Lower lobe of right lung (tissue), 2 donors: ENCODE data around the gene CCDC107. TPM values are rescaled to one million over a fixed set of nuclear protein-coding genes. Genes with fewer than 3 reads are reported as not detected.
"Not testable (repeated sequence)": the region's sequence is repeated elsewhere in the genome, so short reads cannot be mapped to it uniquely, and the experiment has no call there.

Experiments used
- ATAC-seq, 2 donors: fragments of 200-7000 bp; cut with Tn5 transposase; one replicate each; pipeline ENCODE4 v1.9.1; 2020 to 2022; ENCODE audit warnings: mild to moderate bottlenecking in 2 of 2, moderate library complexity in 2 of 2
- DNase-seq: peaks from one replicate; pipeline ENCODE4 v3.0.0-alpha.2; 2020
- H3K27ac ChIP-seq: fragments of 200-600 bp; one replicate; pipeline ENCODE4 v1.8.0; 2022
- H3K27me3 ChIP-seq: fragments of 200-600 bp; one replicate; pipeline ENCODE4 v1.8.0; 2022; ENCODE audit warnings: low read depth
- H3K36me3 ChIP-seq: fragments of 200-600 bp; one replicate; pipeline ENCODE4 v1.8.0; 2022; ENCODE audit warnings: mild to moderate bottlenecking
- H3K4me1 ChIP-seq: fragments of 200-600 bp; one replicate; pipeline ENCODE4 v1.8.0; 2022
- H3K4me3 ChIP-seq: fragments of 200-600 bp; one replicate; pipeline ENCODE4 v1.8.0; 2022; ENCODE audit warnings: mild to moderate bottlenecking
- H3K9me3 ChIP-seq: fragments of 200-600 bp; one replicate; pipeline ENCODE4 v1.8.0; 2022
- intact Hi-C: fragments of 100-400 bp; cut with DNase I; formaldehyde crosslinking; loops from one replicate; pipeline ENCODE4 v1.11.0; 2022
- long read RNA-seq: library from polyadenylated mRNA; unstranded; transcript quantifications from one replicate; pipeline ENCODE4 v2.0.0, GENCODE V29; 2021
- total RNA-seq: library from RNA; stranded (reverse); fragmentation: NEBNext Ultra II Directional; extraction: Animal tissue kit (Norgen Biotek cat#: 25700); gene quantifications from one replicate; pipeline ENCODE4 v1.2.1, GENCODE V29; 2021
- TF ChIP-seq, protein P1 (sequence below): fragments of 200-600 bp; IDR thresholded peaks from one replicate; pipeline ENCODE4 v1.8.0; 2022; ENCODE audit warnings: antibody characterized with exemption, mild to moderate bottlenecking
- donor health status: DM: no; HTN: yes; CAD: no; lungs with severe emphysema.

Gene CCDC107, protein sequence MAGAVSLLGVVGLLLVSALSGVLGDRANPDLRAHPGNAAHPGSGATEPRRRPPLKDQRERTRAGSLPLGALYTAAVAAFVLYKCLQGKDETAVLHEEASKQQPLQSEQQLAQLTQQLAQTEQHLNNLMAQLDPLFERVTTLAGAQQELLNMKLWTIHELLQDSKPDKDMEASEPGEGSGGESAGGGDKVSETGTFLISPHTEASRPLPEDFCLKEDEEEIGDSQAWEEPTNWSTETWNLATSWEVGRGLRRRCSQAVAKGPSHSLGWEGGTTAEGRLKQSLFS
- total RNA-seq = 28.9 TPM
- long read RNA-seq, transcript CCDC107-204 (6 exons, 1,173 nt) = minor isoform, 17 of 62 reads
- long read RNA-seq, transcript CCDC107-206 (5 exons, 1,242 nt) = major isoform, 21 of 62 reads
- long read RNA-seq, partial matches to known transcripts = 1 of 62 reads
- long read RNA-seq, other reads (novel, unspliced or antisense) = 15 of 62 reads

DNA sequence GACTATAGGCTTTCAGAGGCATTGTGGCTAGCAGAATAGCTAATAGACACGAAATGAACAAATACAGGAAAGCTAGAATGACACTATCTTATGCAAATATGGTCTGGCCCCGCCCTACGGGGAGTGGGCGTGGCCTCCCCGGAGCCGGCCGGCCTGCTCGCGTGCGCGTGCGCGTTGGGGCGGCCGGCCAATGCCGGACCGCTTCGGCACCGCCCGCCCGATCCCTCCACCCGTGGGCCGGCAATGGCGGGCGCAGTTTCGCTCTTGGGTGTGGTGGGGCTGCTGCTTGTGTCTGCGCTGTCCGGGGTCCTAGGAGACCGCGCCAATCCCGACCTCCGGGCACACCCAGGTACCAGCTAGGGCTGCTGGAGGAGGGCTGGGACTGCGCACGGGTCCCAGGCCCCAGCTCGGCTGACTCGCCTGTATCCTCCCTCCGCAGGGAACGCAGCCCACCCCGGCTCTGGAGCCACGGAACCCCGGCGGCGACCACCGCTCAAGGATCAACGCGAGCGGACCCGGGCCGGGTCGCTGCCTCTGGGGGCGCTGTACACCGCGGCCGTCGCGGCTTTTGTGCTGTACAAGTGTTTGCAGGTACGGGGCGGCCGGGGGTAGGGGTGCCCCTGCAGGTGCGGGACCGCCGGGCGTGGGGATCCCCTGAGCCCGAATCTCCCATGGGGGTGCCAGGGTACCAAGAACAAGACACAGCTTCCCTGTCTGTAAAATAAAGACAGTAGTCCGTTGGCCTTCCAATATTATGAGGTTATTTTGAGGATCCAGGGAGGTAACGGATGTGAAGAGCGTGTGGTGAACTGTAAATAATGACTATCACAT, at the start of gene CCDC107:
Gene CCDC107, plus strand, starts transcription at position 156 of the 831 bp plus-strand sequence. Its CDS starts 88 bp downstream, at position 244.
- peaks cover 21% of the 10 kb centered on the region for H3K36me3 ChIP-seq
- peak; percentile 88 for DNase-seq
- peak within 1 kb of the TSS; percentile 85 for H3K4me3 ChIP-seq
- ATAC-seq = peak; percentile 91 to 95
- H3K4me1 ChIP-seq = peaks cover 35% of the 10 kb centered on the region
- H3K9me3 ChIP-seq = no peaks in the 10 kb centered on the region
- intact Hi-C loops = no loop called here
- TF ChIP-seq, protein P1, sequence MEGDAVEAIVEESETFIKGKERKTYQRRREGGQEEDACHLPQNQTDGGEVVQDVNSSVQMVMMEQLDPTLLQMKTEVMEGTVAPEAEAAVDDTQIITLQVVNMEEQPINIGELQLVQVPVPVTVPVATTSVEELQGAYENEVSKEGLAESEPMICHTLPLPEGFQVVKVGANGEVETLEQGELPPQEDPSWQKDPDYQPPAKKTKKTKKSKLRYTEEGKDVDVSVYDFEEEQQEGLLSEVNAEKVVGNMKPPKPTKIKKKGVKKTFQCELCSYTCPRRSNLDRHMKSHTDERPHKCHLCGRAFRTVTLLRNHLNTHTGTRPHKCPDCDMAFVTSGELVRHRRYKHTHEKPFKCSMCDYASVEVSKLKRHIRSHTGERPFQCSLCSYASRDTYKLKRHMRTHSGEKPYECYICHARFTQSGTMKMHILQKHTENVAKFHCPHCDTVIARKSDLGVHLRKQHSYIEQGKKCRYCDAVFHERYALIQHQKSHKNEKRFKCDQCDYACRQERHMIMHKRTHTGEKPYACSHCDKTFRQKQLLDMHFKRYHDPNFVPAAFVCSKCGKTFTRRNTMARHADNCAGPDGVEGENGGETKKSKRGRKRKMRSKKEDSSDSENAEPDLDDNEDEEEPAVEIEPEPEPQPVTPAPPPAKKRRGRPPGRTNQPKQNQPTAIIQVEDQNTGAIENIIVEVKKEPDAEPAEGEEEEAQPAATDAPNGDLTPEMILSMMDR = peak; percentile 73
- H3K27ac ChIP-seq = peak within 1 kb of the TSS; percentile 97
- H3K27me3 ChIP-seq = no peaks in the 10 kb centered on the region

DNA sequence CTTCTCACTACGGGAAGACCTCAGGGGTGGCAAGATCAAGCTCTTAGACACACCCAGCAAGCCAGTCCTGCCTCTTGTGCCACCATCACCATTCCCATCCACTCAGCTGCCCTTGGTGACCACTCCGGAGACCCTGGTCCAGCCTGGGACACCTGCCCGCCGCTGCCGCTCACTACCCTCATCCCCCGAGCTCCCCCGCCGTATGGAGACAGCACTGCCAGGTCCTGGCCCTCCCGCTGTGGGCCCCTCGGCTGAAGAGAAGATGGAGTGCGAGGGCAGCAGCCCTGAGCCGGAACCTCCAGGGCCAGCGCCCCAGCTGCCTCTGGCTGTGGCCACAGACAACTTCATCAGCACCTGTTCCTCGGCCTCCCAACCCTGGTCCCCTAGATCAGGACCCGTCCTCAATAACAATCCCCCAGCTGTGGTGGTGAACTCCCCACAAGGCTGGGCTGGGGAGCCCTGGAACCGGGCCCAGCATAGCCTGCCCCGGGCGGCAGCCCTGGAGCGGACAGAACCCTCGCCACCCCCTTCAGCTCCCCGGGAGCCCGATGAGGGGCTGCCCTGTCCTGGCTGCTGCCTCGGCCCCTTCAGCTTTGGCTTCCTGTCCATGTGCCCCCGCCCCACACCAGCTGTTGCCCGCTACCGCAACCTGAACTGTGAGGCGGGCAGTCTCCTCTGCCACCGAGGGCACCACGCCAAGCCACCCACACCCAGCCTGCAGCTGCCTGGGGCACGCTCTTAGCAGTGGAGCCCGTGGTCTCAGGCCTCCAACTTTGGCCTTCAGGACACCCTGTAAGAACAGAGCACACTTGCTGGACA, 48.9 kb upstream of the CCDC107 start:
- Histone ChIP-seq H3K4me1 (peaks cover 19% of the 10 kb centered on the region), H3K27me3 (no peaks in the 10 kb centered on the region), H3K36me3 (peaks cover 32% of the 10 kb centered on the region), H3K9me3 (no peaks in the 10 kb centered on the region), H3K27ac (no peak overlapping the region), H3K4me3 (no peak overlapping the region)
- intact Hi-C loops = no loop called here
- DNase-seq (no peak), ATAC-seq (no peak)
- TF ChIP-seq, protein P1 = no peak

DNA sequence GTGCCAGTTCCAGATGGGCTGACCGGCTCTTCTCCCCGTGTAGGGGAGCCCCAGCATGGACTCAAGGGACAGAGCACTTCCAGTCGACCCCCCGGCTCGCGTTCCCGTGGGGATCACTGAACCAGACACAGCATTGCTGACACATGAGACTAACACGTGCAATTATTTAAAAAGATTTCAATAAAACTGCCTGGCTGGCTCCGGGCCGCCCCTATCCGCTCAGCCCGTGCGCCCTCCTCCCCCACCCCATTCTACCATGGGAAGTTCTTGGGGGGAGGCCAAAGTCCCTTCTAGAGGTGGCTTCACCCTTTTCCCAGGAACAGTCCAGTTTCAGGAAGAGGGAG, 48.3 kb upstream of the CCDC107 start:
- Histone ChIP-seq H3K4me3 (no peak overlapping the region), H3K36me3 (peaks cover 32% of the 10 kb centered on the region), H3K27me3 (no peaks in the 10 kb centered on the region), H3K9me3 (no peaks in the 10 kb centered on the region), H3K27ac (no peak overlapping the region), H3K4me1 (peaks cover 19% of the 10 kb centered on the region)
- ATAC-seq (no peak), DNase-seq (no peak)
- intact Hi-C loops = no loop called here
- TF ChIP-seq, protein P1 = no peak

GRCh38 chr9:35611230-35611797, 46.8 kb upstream of the CCDC107 start:
- Histone ChIP-seq H3K27me3 (no peaks in the 10 kb centered on the region), H3K4me3 (no peak overlapping the region), H3K36me3 (peaks cover 32% of the 10 kb centered on the region), H3K4me1 (peaks cover 14% of the 10 kb centered on the region), H3K27ac (no peak overlapping the region), H3K9me3 (no peaks in the 10 kb centered on the region)
- intact Hi-C loops = no loop called here
- TF ChIP-seq, protein P1 = peak; percentile 60
- DNase-seq (no peak), ATAC-seq (peak; percentile 40 to 72)

DNA sequence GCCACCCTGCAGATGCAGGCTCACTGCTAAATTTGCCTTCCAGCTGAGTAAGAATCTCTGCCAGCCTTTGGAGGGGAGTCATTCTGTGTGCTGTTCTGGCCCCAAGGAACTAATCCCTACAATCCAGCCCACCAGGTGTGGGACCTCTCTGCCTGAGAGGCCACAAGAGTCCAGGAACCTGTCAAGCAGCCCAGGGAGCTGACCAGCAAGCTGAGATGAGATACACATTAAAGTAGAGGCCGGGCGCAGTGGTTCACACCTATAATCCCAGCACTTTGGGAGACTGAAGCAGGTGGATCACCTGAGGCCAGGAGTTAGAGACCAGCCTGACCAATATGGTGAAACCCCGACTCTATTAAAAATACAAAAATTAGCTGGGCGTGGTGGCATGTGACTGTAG, 46.0 kb upstream of the CCDC107 start:
- H3K27ac ChIP-seq, ATAC-seq, H3K27me3 ChIP-seq, DNase-seq, H3K4me3 ChIP-seq, H3K4me1 ChIP-seq, intact Hi-C loops, H3K9me3 ChIP-seq: not testable (repeated sequence)
- peaks cover 31% of the 10 kb centered on the region for H3K36me3 ChIP-seq
